ENCODE data around the gene TBC1D12.

Gene TBC1D12

GRCh38 chr10:94481410-94481809 is 79.1 kb downstream of the TBC1D12 start:
- peaks cover 3% of the 10 kb centered on the region; the same call in 1 of the 2 replicates for H3K36me3 ChIP-seq (ENCODE audit: control insufficient read depth, low read length)
- no peaks in the 10 kb centered on the region for H3K27me3 ChIP-seq (ENCODE audit: control insufficient read depth, low read length)

GRCh38 chr10:94483970-94484369 is 81.6 kb downstream of the TBC1D12 start:
- TF ChIP-seq CTCF (IDR thresholded peaks at IDR 0.05; ENCODE audit: low read depth, low read length, poor library complexity, severe bottlenecking), result no peak
- no peak for TF ChIP-seq EZH2phosphoT487 (IDR thresholded peaks at IDR 0.05; ENCODE audit: borderline replicate concordance, low read length)
- Histone ChIP-seq H3K79me2 (ENCODE audit: control insufficient read depth, low read length) (no peaks in the 10 kb centered on the region), H3K4me2 (ENCODE audit: low read length) (no peak overlapping the region), H4K20me1 (ENCODE audit: control insufficient read depth, insufficient read depth, low read depth, low read length) (no peaks in the 10 kb centered on the region), H3K4me3 (ENCODE audit: low read length) (no peak overlapping the region), H3F3A (ENCODE audit: control insufficient read depth, insufficient read depth) (no peaks in the 10 kb centered on the region), H3K4me1 (ENCODE audit: control insufficient read depth, low read length) (peaks cover 6% of the 10 kb centered on the region), H3K36me3 (ENCODE audit: control insufficient read depth, low read length) (peaks cover 3% of the 10 kb centered on the region; the same call in 1 of the 2 replicates), H3K27me3 (ENCODE audit: control insufficient read depth, low read length) (no peaks in the 10 kb centered on the region), H3K27ac (ENCODE audit: low read depth, low read length) (no peak overlapping the region), H3K9me3 (ENCODE audit: control insufficient read depth, insufficient read depth, low read length) (peaks cover 10% of the 10 kb centered on the region; the same call in 1 of the 2 replicates), H3K9me2 (replicated peaks; ENCODE audit: control insufficient read depth, low read length) (no peaks in the 10 kb centered on the region)

More at GRCh38 chr10:94481410-94481809, 79.1 kb downstream of the TBC1D12 start:
- Histone ChIP-seq H3K27ac (ENCODE audit: low read depth, low read length) (no peak overlapping the region), H3K4me1 (ENCODE audit: control insufficient read depth, low read length) (peaks cover 3% of the 10 kb centered on the region; the same call in 1 of the 2 replicates), H3K4me3 (ENCODE audit: low read length) (no peak overlapping the region), H3K79me2 (ENCODE audit: control insufficient read depth, low read length) (no peaks in the 10 kb centered on the region), H3F3A (ENCODE audit: control insufficient read depth, insufficient read depth) (no peaks in the 10 kb centered on the region), H4K20me1 (ENCODE audit: control insufficient read depth, insufficient read depth, low read depth, low read length) (no peaks in the 10 kb centered on the region), H3K9me2 (replicated peaks; ENCODE audit: control insufficient read depth, low read length) (no peaks in the 10 kb centered on the region), H3K9me3 (ENCODE audit: control insufficient read depth, insufficient read depth, low read length) (peaks cover 10% of the 10 kb centered on the region; the same call in 1 of the 2 replicates), H3K4me2 (ENCODE audit: low read length) (no peak overlapping the region)
- TF ChIP-seq EZH2phosphoT487 (IDR thresholded peaks at IDR 0.05; ENCODE audit: borderline replicate concordance, low read length) (no peak), CTCF (IDR thresholded peaks at IDR 0.05; ENCODE audit: low read depth, low read length, poor library complexity, severe bottlenecking) (no peak)

GRCh38 chr10:94485094-94485493 is 82.8 kb downstream of the TBC1D12 start:
- TF ChIP-seq CTCF (IDR thresholded peaks at IDR 0.05; ENCODE audit: low read depth, low read length, poor library complexity, severe bottlenecking) (no peak), EZH2phosphoT487 (IDR thresholded peaks at IDR 0.05; ENCODE audit: borderline replicate concordance, low read length) (no peak)
- Histone ChIP-seq H3K4me3 (ENCODE audit: low read length) (no peak overlapping the region), H3K27ac (ENCODE audit: low read depth, low read length) (no peak overlapping the region), H3K9me3 (ENCODE audit: control insufficient read depth, insufficient read depth, low read length) (peaks cover 10% of the 10 kb centered on the region; the same call in 1 of the 2 replicates), H3K36me3 (ENCODE audit: control insufficient read depth, low read length) (peaks cover 3% of the 10 kb centered on the region; the same call in 1 of the 2 replicates), H3K9me2 (replicated peaks; ENCODE audit: control insufficient read depth, low read length) (no peaks in the 10 kb centered on the region), H3K4me2 (ENCODE audit: low read length) (no peak overlapping the region), H3K4me1 (ENCODE audit: control insufficient read depth, low read length) (peaks cover 17% of the 10 kb centered on the region), H3K27me3 (ENCODE audit: control insufficient read depth, low read length) (no peaks in the 10 kb centered on the region), H3K79me2 (ENCODE audit: control insufficient read depth, low read length) (no peaks in the 10 kb centered on the region), H4K20me1 (ENCODE audit: control insufficient read depth, insufficient read depth, low read depth, low read length) (no peaks in the 10 kb centered on the region), H3F3A (ENCODE audit: control insufficient read depth, insufficient read depth) (no peaks in the 10 kb centered on the region)
